Measurements from ENCODE around the gene TMEM14A.
"Not testable (repeated sequence)": the region's sequence is repeated elsewhere in the genome, so short reads cannot be mapped to it uniquely, and the experiment has no call there.

TMEM14A gene

GRCh38 chr6:52672412-52673025 is 1.6 kb downstream of the TMEM14A start:
- H3K27ac ChIP-seq (ENCODE audit: low read depth, low read length), result no peak overlapping the region
- no peak overlapping the region for H3K9ac ChIP-seq (ENCODE audit: low read depth, low read length)
- H3K36me3 ChIP-seq (ENCODE audit: insufficient read depth, low read length), result peaks cover 6% of the 10 kb centered on the region; the same call in 1 of the 2 replicates
- H3K9me3 ChIP-seq (ENCODE audit: insufficient read depth, low read depth, low read length), result no peaks in the 10 kb centered on the region
- H3K4me1 ChIP-seq (ENCODE audit: insufficient read depth, low read length), result 0 out of 2 replicates have a peak, but pooled peaks cover 14% of the 10 kb centered on the region
- H3K4me3 ChIP-seq (ENCODE audit: low read length), result no peak overlapping the region
- peaks cover 6% of the 10 kb centered on the region for H3K27me3 ChIP-seq (ENCODE audit: insufficient read depth, low read length)
- WGBS, result 90% methylated on average over 9 of the region's 9 CpGs

GRCh38 chr6:52674666-52675065 is 3.8 kb downstream of the TMEM14A start:
- Histone ChIP-seq H3K27ac (ENCODE audit: low read depth, low read length) (no peak overlapping the region), H3K9me3 (ENCODE audit: insufficient read depth, low read depth, low read length) (no peaks in the 10 kb centered on the region), H3K27me3 (ENCODE audit: insufficient read depth, low read length) (peaks cover 6% of the 10 kb centered on the region), H3K9ac (ENCODE audit: low read depth, low read length) (no peak overlapping the region), H3K4me3 (ENCODE audit: low read length) (no peak overlapping the region), H3K4me1 (ENCODE audit: insufficient read depth, low read length) (0 out of 2 replicates have a peak, but pooled peaks cover 14% of the 10 kb centered on the region), H3K36me3 (ENCODE audit: insufficient read depth, low read length) (peaks cover 3% of the 10 kb centered on the region; the same call in 1 of the 2 replicates)
- 75% methylated on average over 7 of the region's 7 CpGs for WGBS

DNA sequence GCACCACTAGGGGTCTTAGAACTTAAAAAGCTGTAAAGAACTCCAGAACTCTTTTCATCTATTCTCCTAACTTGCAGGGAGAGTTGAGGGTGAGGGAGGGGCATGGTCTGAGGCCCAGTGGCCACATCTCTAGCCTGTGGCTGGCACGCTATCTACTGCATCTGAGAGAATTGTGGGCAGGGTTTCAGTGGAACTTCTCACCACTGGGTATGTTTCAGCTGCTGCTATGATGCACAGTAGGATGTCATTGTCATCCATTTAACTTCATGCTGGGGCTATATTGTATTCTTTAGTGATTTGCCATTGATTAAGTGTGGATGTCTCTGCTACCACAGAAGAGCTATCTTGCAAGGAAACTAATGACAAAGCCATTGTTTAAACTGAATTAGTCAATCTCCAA is 4.5 kb downstream of the TMEM14A start:
- 65% methylated on average over 1 of the region's 1 CpG for WGBS
- Histone ChIP-seq H3K4me1 (ENCODE audit: insufficient read depth, low read length) (0 out of 2 replicates have a peak, but pooled peaks cover 13% of the 10 kb centered on the region), H3K9ac (ENCODE audit: low read depth, low read length) (no peak overlapping the region), H3K27me3 (ENCODE audit: insufficient read depth, low read length) (peaks cover 6% of the 10 kb centered on the region), H3K4me3 (ENCODE audit: low read length) (no peak overlapping the region), H3K9me3 (ENCODE audit: insufficient read depth, low read depth, low read length) (no peaks in the 10 kb centered on the region), H3K36me3 (ENCODE audit: insufficient read depth, low read length) (peaks cover 3% of the 10 kb centered on the region; the same call in 1 of the 2 replicates), H3K27ac (ENCODE audit: low read depth, low read length) (no peak overlapping the region)

DNA sequence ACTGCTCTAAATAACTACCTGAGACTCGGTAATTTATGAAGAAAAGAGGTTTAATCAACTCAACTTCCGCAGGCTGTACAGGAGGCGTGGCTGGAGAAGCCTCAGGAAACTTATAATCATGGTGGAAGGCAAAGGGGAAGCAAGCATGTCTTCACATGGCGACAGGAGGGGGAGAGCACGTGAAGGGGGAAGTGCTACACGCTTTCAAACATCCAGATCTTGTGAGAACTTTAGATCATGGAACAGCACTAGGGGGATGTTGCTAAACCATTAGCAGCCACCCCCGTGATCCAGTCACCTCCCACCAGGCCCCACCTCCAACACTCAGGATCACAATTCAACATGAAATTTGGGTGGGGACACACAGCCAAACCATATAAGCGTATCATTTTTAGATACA is 5.7 kb downstream of the TMEM14A start:
- H3K4me1 ChIP-seq (ENCODE audit: insufficient read depth, low read length); H3K27me3 ChIP-seq (ENCODE audit: insufficient read depth, low read length); H3K27ac ChIP-seq (ENCODE audit: low read depth, low read length); H3K36me3 ChIP-seq (ENCODE audit: insufficient read depth, low read length); H3K9ac ChIP-seq (ENCODE audit: low read depth, low read length); H3K9me3 ChIP-seq (ENCODE audit: insufficient read depth, low read depth, low read length); H3K4me3 ChIP-seq (ENCODE audit: low read length): not testable (repeated sequence)
- WGBS, result 82% methylated on average over 8 of the region's 8 CpGs

DNA sequence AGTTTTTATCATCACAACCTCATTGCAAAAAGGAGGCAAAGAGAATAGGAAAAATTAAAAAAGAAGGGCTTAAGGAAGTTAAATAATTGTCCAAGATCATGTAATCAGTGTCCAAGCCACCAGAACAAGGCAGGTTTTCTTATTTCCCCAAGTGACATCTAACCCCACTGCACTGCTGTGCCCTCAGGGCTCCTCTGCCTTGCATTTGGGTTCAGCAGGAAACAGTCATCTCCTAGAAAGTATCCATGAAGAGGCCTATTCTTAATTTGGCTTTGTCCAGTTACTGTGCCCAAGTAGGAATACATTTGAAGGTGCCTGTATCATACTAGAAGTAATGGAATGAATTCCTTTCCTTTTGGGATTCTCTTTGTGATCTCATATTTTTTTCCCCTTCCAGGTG is 10.5 kb downstream of the TMEM14A start:
- no peak overlapping the region for H3K27ac ChIP-seq (ENCODE audit: low read depth, low read length)
- H3K9ac ChIP-seq (ENCODE audit: low read depth, low read length), result no peak overlapping the region
- H3K27me3 ChIP-seq (ENCODE audit: insufficient read depth, low read length), result no peaks in the 10 kb centered on the region
- H3K4me3 ChIP-seq (ENCODE audit: low read length), result no peak overlapping the region
- no peaks in the 10 kb centered on the region for H3K9me3 ChIP-seq (ENCODE audit: insufficient read depth, low read depth, low read length)
- peaks cover 19% of the 10 kb centered on the region for H3K36me3 ChIP-seq (ENCODE audit: insufficient read depth, low read length)
- no peaks in the 10 kb centered on the region for H3K4me1 ChIP-seq (ENCODE audit: insufficient read depth, low read length)

GRCh38 chr6:52686878-52687699 is 16.2 kb downstream of the TMEM14A start:
- WGBS, result 97% methylated on average over 5 of the region's 6 CpGs
- Histone ChIP-seq H3K4me1 (ENCODE audit: insufficient read depth, low read length) (no peaks in the 10 kb centered on the region), H3K9me3 (ENCODE audit: insufficient read depth, low read depth, low read length) (no peaks in the 10 kb centered on the region), H3K9ac (ENCODE audit: low read depth, low read length) (no peak overlapping the region), H3K27ac (ENCODE audit: low read depth, low read length) (no peak overlapping the region), H3K4me3 (ENCODE audit: low read length) (no peak overlapping the region), H3K27me3 (ENCODE audit: insufficient read depth, low read length) (no peaks in the 10 kb centered on the region), H3K36me3 (ENCODE audit: insufficient read depth, low read length) (peaks cover 13% of the 10 kb centered on the region)

DNA sequence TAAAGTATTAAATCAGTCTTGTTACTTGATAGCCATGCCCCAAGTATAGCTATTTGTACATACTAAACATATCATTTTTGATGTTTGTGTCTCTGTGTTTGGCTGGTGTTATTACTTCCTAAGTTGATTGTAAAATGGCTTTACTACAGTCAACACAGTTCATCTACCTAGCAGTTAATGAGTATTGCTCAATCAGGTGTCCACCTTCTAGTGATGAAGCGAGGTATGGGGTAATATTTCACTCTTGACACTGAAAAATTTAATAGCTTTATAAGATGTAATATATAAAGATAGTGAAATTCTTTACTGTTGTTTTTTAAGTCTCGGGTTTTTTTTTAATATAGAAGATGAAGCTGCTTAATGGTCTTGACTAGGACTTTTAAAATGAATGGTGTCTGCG is 18.9 kb downstream of the TMEM14A start:
- Histone ChIP-seq H3K4me3 (ENCODE audit: low read length) (no peak overlapping the region), H3K36me3 (ENCODE audit: insufficient read depth, low read length) (no peaks in the 10 kb centered on the region), H3K27ac (ENCODE audit: low read depth, low read length) (no peak overlapping the region), H3K27me3 (ENCODE audit: insufficient read depth, low read length) (no peaks in the 10 kb centered on the region), H3K9me3 (ENCODE audit: insufficient read depth, low read depth, low read length) (no peaks in the 10 kb centered on the region), H3K9ac (ENCODE audit: low read depth, low read length) (no peak overlapping the region), H3K4me1 (ENCODE audit: insufficient read depth, low read length) (no peaks in the 10 kb centered on the region)
- whole genome bisulfite sequencing, result 94% methylated on average over 2 of the region's 3 CpGs

- Histone ChIP-seq H3K27ac (ENCODE audit: low read depth, low read length) (no peak overlapping the region), H3K4me3 (ENCODE audit: low read length) (no peak overlapping the region), H3K9me3 (ENCODE audit: insufficient read depth, low read depth, low read length) (no peaks in the 10 kb centered on the region), H3K9ac (ENCODE audit: low read depth, low read length) (no peak overlapping the region), H3K27me3 (ENCODE audit: insufficient read depth, low read length) (no peaks in the 10 kb centered on the region), H3K36me3 (ENCODE audit: insufficient read depth, low read length) (no peaks in the 10 kb centered on the region), H3K4me1 (ENCODE audit: insufficient read depth, low read length) (no peaks in the 10 kb centered on the region)
- WGBS, result 100% methylated on average over 1 of the region's 2 CpGs
Observed at GRCh38 chr6:52691718-52692117, 20.8 kb downstream of the TMEM14A start.

GRCh38 chr6:52693773-52694172 is 22.9 kb downstream of the TMEM14A start:
- Histone ChIP-seq H3K9me3 (ENCODE audit: insufficient read depth, low read depth, low read length) (no peaks in the 10 kb centered on the region), H3K27me3 (ENCODE audit: insufficient read depth, low read length) (no peaks in the 10 kb centered on the region), H3K4me3 (ENCODE audit: low read length) (no peak overlapping the region), H3K4me1 (ENCODE audit: insufficient read depth, low read length) (peaks cover 5% of the 10 kb centered on the region; the same call in 1 of the 2 replicates), H3K9ac (ENCODE audit: low read depth, low read length) (no peak overlapping the region), H3K27ac (ENCODE audit: low read depth, low read length) (no peak overlapping the region), H3K36me3 (ENCODE audit: insufficient read depth, low read length) (no peaks in the 10 kb centered on the region)
- 93% methylated on average over 4 of the region's 4 CpGs for WGBS

DNA sequence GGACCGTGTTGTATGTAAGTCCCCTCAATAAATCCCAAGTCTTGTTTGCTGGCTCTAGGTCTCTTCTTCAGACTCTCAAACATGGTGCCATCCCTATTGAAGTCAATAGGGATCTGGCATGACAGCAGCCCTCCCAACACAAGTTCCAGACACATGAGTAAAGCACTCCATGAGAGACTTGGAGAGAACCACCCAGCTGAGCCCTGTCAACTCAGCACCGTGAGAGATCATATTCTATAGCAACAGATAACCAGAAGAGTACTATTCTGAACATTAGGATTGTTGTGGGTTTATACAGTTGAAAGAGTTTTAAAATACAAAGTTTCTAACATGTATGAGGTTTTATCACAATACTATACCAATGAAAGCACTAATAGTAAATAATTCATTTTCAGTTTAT is 23.5 kb downstream of the TMEM14A start:
- no peaks in the 10 kb centered on the region for H3K36me3 ChIP-seq (ENCODE audit: insufficient read depth, low read length)
- no peaks in the 10 kb centered on the region for H3K27me3 ChIP-seq (ENCODE audit: insufficient read depth, low read length)
- peaks cover 5% of the 10 kb centered on the region; the same call in 1 of the 2 replicates for H3K4me1 ChIP-seq (ENCODE audit: insufficient read depth, low read length)
- no peaks in the 10 kb centered on the region for H3K9me3 ChIP-seq (ENCODE audit: insufficient read depth, low read depth, low read length)
- H3K4me3 ChIP-seq (ENCODE audit: low read length), result no peak overlapping the region
- H3K9ac ChIP-seq (ENCODE audit: low read depth, low read length), result no peak overlapping the region
- H3K27ac ChIP-seq (ENCODE audit: low read depth, low read length), result no peak overlapping the region
- WGBS, result 98% methylated on average over 2 of the region's 2 CpGs

DNA sequence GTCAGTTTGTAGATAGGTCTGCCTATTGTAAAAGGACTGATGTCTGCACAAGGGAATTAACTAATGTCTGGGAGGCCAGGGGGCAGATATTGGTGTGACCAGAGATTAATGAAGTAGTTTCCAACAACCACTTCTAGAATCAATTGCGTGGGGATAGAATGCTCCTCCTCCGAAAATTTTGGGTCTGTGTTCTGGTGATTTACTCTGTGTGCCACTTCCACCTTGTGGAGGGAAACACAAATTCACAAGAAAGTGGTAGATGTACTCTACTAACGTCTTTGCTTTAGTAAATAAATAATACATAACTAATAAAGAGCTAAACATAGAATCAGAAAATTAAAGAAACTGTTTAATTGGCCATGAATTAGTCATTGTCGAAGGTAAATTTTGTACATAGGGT is 25.5 kb downstream of the TMEM14A start:
- WGBS, result 93% methylated on average over 3 of the region's 4 CpGs
- no peaks in the 10 kb centered on the region for H3K27me3 ChIP-seq (ENCODE audit: insufficient read depth, low read length)
- H3K27ac ChIP-seq (ENCODE audit: low read depth, low read length), result no peak overlapping the region
- H3K9ac ChIP-seq (ENCODE audit: low read depth, low read length), result no peak overlapping the region
- no peak overlapping the region for H3K4me3 ChIP-seq (ENCODE audit: low read length)
- H3K4me1 ChIP-seq (ENCODE audit: insufficient read depth, low read length), result peaks cover 5% of the 10 kb centered on the region; the same call in 1 of the 2 replicates
- no peaks in the 10 kb centered on the region for H3K36me3 ChIP-seq (ENCODE audit: insufficient read depth, low read length)
- no peaks in the 10 kb centered on the region for H3K9me3 ChIP-seq (ENCODE audit: insufficient read depth, low read depth, low read length)

Measured in HUES64 (cell line).